Neural progenitor cell (in vitro differentiated cells): ENCODE data around the gene KLHL26. TPM values are rescaled to one million over a fixed set of nuclear protein-coding genes. Genes with fewer than 3 reads are reported as not detected.

Source experiments
- DNase-seq: peaks from one replicate; pipeline ENCODE4 v3.0.0-alpha.2; 2016; ENCODE audit warnings: low spot score
- H2AFZ ChIP-seq: fragments of 200-600 bp; sonication (generic); replicated peaks from 2 replicates; pipeline ENCODE4 v1.6.1; 2016; ENCODE audit warnings: antibody characterized with exemption
- H3F3A ChIP-seq: fragments of 200-600 bp; sonication (generic); 2 replicates; pipeline ENCODE4 v1.6.1; 2016; ENCODE audit warnings: antibody characterized with exemption, low read depth
- H3K27ac ChIP-seq: fragments of 200-600 bp; sonication (generic); 2 replicates; pipeline ENCODE4 v1.5.1; 2016; ENCODE audit warnings: mild to moderate bottlenecking
- H3K27me3 ChIP-seq: fragments of 200-600 bp; sonication (generic); 2 replicates; pipeline ENCODE4 v1.6.1; 2016; ENCODE audit warnings: mild to moderate bottlenecking, moderate library complexity
- H3K36me3 ChIP-seq: fragments of 200-600 bp; sonication (generic); 2 replicates; pipeline ENCODE4 v1.5.1; 2016
- H3K4me1 ChIP-seq: fragments of 200-600 bp; sonication (generic); 2 replicates; pipeline ENCODE4 v1.6.1; 2016; ENCODE audit warnings: mixed run types
- H3K4me2 ChIP-seq: fragments of 200-600 bp; sonication (generic); 2 replicates; pipeline ENCODE4 v1.6.1; 2016
- H3K4me3 ChIP-seq: fragments of 200-600 bp; sonication (generic); 2 replicates; pipeline ENCODE4 v1.5.1; 2016
- H3K79me2 ChIP-seq: fragments of 200-600 bp; sonication (generic); 2 replicates; pipeline ENCODE4 v1.6.1; 2016; ENCODE audit warnings: low read depth
- H3K9ac ChIP-seq: fragments of 200-600 bp; sonication (generic); 2 replicates; pipeline ENCODE4 v1.6.1; 2016
- H3K9me3 ChIP-seq: fragments of 200-600 bp; sonication (generic); 2 replicates; pipeline ENCODE4 v1.5.1; 2016; ENCODE audit warnings: low read depth
- H4K20me1 ChIP-seq: fragments of 200-600 bp; sonication (generic); 2 replicates; pipeline ENCODE4 v1.6.1; 2016; ENCODE audit warnings: low read depth
- H3K27ac Mint-ChIP-seq: 3 replicates; pipeline ENCODE4 v1.8.0; 2021; ENCODE audit warnings: mixed read lengths
- H3K27me3 Mint-ChIP-seq: 2 replicates; pipeline ENCODE4 v1.8.0; 2022; ENCODE audit warnings: low read depth, mild to moderate bottlenecking, inconsistent platforms, moderate library complexity, mixed read lengths; ENCODE audit not compliant: insufficient read depth
- H3K36me3 Mint-ChIP-seq: 3 replicates; pipeline ENCODE4 v1.8.0; 2021; ENCODE audit warnings: mixed read lengths
- H3K4me1 Mint-ChIP-seq: 3 replicates; pipeline ENCODE4 v1.8.0; 2021; ENCODE audit warnings: mixed read lengths
- H3K4me3 Mint-ChIP-seq: 3 replicates; pipeline ENCODE4 v1.8.0; 2021; ENCODE audit warnings: mild to moderate bottlenecking, moderate library complexity, mixed read lengths
- H3K9me3 Mint-ChIP-seq: 3 replicates; pipeline ENCODE4 v1.8.0; 2020; ENCODE audit warnings: mixed read lengths
- EZH2 ChIP-seq: fragments of 200-600 bp; sonication (generic); IDR thresholded peaks from 2 replicates; pipeline ENCODE4 v1.6.1; 2017; ENCODE audit warnings: antibody characterized with exemption, mild to moderate bottlenecking, moderate library complexity
- EZH2phosphoT487 ChIP-seq: fragments of 200-600 bp; sonication (generic); IDR thresholded peaks from 2 replicates; pipeline ENCODE4 v1.6.1; 2017; ENCODE audit warnings: antibody characterized with exemption
- total RNA-seq: library from RNA; depleted of rRNA; stranded (reverse); fragments of >200 nt; gene quantifications from 2 replicates; pipeline ENCODE4 v1.2.3, GENCODE V29; 2015; ENCODE audit warnings: low replicate concordance
- TF ChIP-seq, protein P1 (sequence below): fragments of 200-600 bp; sonication (generic); IDR thresholded peaks from 2 replicates; pipeline ENCODE4 v1.5.1; 2017; ENCODE audit warnings: antibody characterized with exemption, mild to moderate bottlenecking

Gene KLHL26
- total RNA-seq, 1 donor from 2014 or later, result 5.8 TPM

DNA sequence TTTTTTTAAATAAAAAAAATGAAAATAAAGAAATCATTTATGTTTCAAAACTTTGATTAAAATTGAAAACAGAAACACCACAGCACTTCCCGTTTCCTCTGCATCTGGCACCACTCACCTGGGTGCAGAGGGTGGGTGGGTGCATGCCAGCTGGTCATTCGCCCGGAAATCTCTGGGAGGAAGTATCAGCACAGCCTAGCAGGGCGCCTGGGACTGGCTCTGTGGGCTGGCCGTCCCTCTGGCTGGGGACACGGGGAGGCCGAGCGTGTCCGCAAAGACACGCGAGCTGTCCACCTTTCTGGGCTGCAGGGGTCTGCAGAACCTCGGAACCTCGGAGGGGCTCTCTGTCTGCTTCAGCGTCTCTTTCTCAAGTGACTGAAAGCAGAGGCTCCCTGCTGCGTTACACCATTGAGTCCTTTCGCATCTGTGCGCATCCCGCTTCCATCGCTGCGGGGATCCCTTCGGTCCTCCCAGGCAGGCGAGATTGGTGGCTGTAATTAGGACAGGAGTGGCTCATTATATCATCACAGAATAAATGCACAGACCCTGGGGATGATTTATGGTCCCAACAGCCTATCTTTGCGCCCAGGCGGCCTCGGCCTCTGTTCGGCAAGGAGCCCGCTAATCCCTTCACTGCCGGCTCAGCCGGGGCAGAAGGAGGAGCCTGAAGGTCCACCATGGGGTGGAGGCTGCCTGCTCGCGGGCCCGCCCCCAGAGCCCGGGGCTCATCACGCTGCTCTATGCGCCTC lies 63.8 kb downstream of the KLHL26 start:
- Histone ChIP-seq H3K27ac (no peak overlapping the region), H4K20me1 (peaks cover 81% of the 10 kb centered on the region), H3K27me3 (no peaks in the 10 kb centered on the region), H3K9me3 (no peaks in the 10 kb centered on the region), H3K9ac (no peak overlapping the region), H2AFZ (peak overlapping the region; percentile 18), H3K4me1 (peaks cover 28% of the 10 kb centered on the region), H3K79me2 (peaks cover 40% of the 10 kb centered on the region), H3K4me3 (peak overlapping the region; percentile 41), H3K4me2 (peak overlapping the region; percentile 76), H3K36me3 (no peaks in the 10 kb centered on the region), H3F3A (peaks cover 48% of the 10 kb centered on the region)
- Mint-ChIP-seq H3K4me3 (peak overlapping the region; percentile 77), H3K27ac (no peak overlapping the region), H3K27me3 (peaks cover 7% of the 10 kb centered on the region), H3K9me3 (no peaks in the 10 kb centered on the region), H3K36me3 (no peaks in the 10 kb centered on the region), H3K4me1 (peaks cover 27% of the 10 kb centered on the region)
- TF ChIP-seq, protein P1, sequence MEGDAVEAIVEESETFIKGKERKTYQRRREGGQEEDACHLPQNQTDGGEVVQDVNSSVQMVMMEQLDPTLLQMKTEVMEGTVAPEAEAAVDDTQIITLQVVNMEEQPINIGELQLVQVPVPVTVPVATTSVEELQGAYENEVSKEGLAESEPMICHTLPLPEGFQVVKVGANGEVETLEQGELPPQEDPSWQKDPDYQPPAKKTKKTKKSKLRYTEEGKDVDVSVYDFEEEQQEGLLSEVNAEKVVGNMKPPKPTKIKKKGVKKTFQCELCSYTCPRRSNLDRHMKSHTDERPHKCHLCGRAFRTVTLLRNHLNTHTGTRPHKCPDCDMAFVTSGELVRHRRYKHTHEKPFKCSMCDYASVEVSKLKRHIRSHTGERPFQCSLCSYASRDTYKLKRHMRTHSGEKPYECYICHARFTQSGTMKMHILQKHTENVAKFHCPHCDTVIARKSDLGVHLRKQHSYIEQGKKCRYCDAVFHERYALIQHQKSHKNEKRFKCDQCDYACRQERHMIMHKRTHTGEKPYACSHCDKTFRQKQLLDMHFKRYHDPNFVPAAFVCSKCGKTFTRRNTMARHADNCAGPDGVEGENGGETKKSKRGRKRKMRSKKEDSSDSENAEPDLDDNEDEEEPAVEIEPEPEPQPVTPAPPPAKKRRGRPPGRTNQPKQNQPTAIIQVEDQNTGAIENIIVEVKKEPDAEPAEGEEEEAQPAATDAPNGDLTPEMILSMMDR, result no peak
- TF ChIP-seq EZH2phosphoT487 (peak; percentile 34), EZH2 (peak; percentile 20)
- DNase-seq, result peak; percentile 89

DNA sequence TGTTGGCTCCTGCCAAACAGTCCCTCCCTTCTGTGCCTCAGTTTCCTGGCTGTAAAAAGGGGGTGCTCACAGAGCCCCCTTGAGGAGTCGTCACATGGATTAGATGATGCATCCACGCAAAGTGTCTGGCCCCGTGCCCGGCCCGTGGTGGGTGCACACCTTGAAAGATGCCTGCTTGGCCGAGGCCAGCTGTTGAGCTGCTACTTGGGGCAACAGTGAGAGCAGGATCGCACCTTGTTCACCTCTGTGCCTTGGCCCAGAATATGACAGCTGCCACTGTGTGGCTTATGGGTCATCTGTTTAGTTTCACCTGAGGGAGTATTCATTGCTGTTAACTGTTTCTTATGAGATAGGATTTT lies 64.4 kb downstream of the KLHL26 start:
- Histone ChIP-seq H4K20me1 (peaks cover 76% of the 10 kb centered on the region), H3K4me1 (peaks cover 28% of the 10 kb centered on the region), H3K4me3 (peak overlapping the region; percentile 41), H3K9ac (no peak overlapping the region), H2AFZ (peak overlapping the region; percentile 18), H3K79me2 (peaks cover 46% of the 10 kb centered on the region), H3K27ac (no peak overlapping the region), H3F3A (peaks cover 48% of the 10 kb centered on the region), H3K4me2 (peak overlapping the region; percentile 76), H3K36me3 (no peaks in the 10 kb centered on the region), H3K27me3 (no peaks in the 10 kb centered on the region), H3K9me3 (no peaks in the 10 kb centered on the region)
- H3K27me3 Mint-ChIP-seq, result peaks cover 7% of the 10 kb centered on the region
- H3K4me3 Mint-ChIP-seq, result peak overlapping the region; percentile 64
- H3K27ac Mint-ChIP-seq, result no peak overlapping the region
- TF ChIP-seq, protein P1, result no peak
- TF ChIP-seq EZH2, result no peak
- TF ChIP-seq EZH2phosphoT487, result no peak
- H3K36me3 Mint-ChIP-seq, result no peaks in the 10 kb centered on the region
- no peaks in the 10 kb centered on the region for H3K9me3 Mint-ChIP-seq
- no peak for DNase-seq
- peaks cover 27% of the 10 kb centered on the region for H3K4me1 Mint-ChIP-seq

DNA sequence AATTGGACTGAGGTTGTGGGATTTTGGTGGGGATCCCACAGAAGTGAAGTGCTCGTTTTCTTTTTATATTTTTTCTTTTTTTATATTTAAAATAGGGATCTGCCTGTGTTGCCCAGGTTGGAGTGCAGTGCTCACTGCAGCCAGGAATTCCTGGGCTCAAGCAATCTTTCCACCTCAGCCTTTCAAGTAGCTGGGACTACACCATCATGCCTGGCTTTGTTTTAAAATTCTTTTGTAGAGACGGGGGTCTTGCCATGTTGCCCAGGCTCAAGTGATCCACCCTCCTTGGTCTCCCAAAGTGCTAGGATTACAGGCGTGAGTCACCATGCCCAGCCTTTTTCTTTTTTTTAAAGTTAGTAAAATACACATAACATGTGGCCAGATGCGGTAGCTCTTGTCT lies 67.2 kb downstream of the KLHL26 start:
- Histone ChIP-seq H3K27me3 (no peaks in the 10 kb centered on the region), H3K27ac (no peak overlapping the region), H4K20me1 (peaks cover 70% of the 10 kb centered on the region), H3K4me2 (no peak overlapping the region), H3F3A (peaks cover 34% of the 10 kb centered on the region), H3K4me3 (no peak overlapping the region), H3K9me3 (no peaks in the 10 kb centered on the region), H3K79me2 (peaks cover 61% of the 10 kb centered on the region), H3K36me3 (no peaks in the 10 kb centered on the region), H3K4me1 (peaks cover 28% of the 10 kb centered on the region), H2AFZ (no peak overlapping the region), H3K9ac (no peak overlapping the region)
- Mint-ChIP-seq H3K4me1 (peaks cover 24% of the 10 kb centered on the region), H3K27me3 (peaks cover 7% of the 10 kb centered on the region), H3K27ac (no peak overlapping the region), H3K36me3 (no peaks in the 10 kb centered on the region), H3K9me3 (no peaks in the 10 kb centered on the region), H3K4me3 (no peak overlapping the region)
- no peak for DNase-seq
- TF ChIP-seq EZH2, result no peak
- TF ChIP-seq, protein P1, result no peak
- no peak for TF ChIP-seq EZH2phosphoT487
